K562 (cell line): Measurements from ENCODE around the gene CNKSR1. TPM values are rescaled to one million over a fixed set of nuclear protein-coding genes. Genes with fewer than 3 reads are reported as not detected.

Experiments used
- BCL6 ChIP-seq: fragments of 250-450 bp; sonication (Bioruptor Pico); IDR thresholded peaks from 2 replicates; pipeline ENCODE4 v1.4.0; 2020
- BRD4 ChIP-seq: fragments of 200-600 bp; sonication (generic); IDR thresholded peaks from 2 replicates; pipeline ENCODE4 v1.6.1; 2017; ENCODE audit warnings: inconsistent platforms
- CCAR2 ChIP-seq: fragments of 200-400 bp; formaldehyde crosslinking; IDR thresholded peaks from 2 replicates; pipeline ENCODE4 v1.6.1; 2017; ENCODE audit warnings: mild to moderate bottlenecking, low read depth, low read length
- GTF2A2 ChIP-seq: IDR thresholded peaks from 2 replicates; pipeline ENCODE4 v1.6.1; 2016; ENCODE audit warnings: mild to moderate bottlenecking, missing genetic modification characterization, missing compliant biosample characterization
- L3MBTL2 ChIP-seq: fragments of 450-650 bp; IDR thresholded peaks from 2 replicates; pipeline ENCODE4 v1.6.1; 2016; ENCODE audit warnings: mild to moderate bottlenecking, moderate library complexity
- NCOA6 ChIP-seq: fragments of 450-650 bp; IDR thresholded peaks from 2 replicates; pipeline ENCODE4 v1.6.1; 2017; ENCODE audit warnings: mild to moderate bottlenecking
- POLR2AphosphoS2 ChIP-seq: IDR thresholded peaks from 2 replicates; pipeline ENCODE4 v1.6.1; 2012; ENCODE audit warnings: low read length, improper control_type of control experiment
- PRMT5 ChIP-seq: sonication (generic); formaldehyde crosslinking; IDR thresholded peaks from 2 replicates; pipeline ENCODE4 v1.5.0; 2020; ENCODE audit warnings: missing genetic modification reagents
- SREBF2 ChIP-seq: sonication (generic); formaldehyde crosslinking; IDR thresholded peaks from 2 replicates; pipeline ENCODE4 v1.4.0; 2020; ENCODE audit warnings: mild to moderate bottlenecking, missing genetic modification reagents
- TAF15 ChIP-seq: fragments of 200-400 bp; formaldehyde crosslinking; IDR thresholded peaks from 2 replicates; pipeline ENCODE4 v1.6.1; 2017; ENCODE audit warnings: mild to moderate bottlenecking, low read depth, low read length, moderate library complexity
- ZNF121 ChIP-seq: sonication (generic); formaldehyde crosslinking; conservative IDR thresholded peaks from 2 replicates; pipeline ENCODE4 v1.8.0; 2022; ENCODE audit warnings: missing genetic modification reagents
- ZNF143 ChIP-seq: sonication (generic); formaldehyde crosslinking; IDR thresholded peaks from 2 replicates; pipeline ENCODE4 v1.9.0; 2022; ENCODE audit warnings: mild to moderate bottlenecking, missing genetic modification reagents
- ZNF197 ChIP-seq: fragments of 200-800 bp; sonication (Bioruptor generic); IDR thresholded peaks from 2 replicates; pipeline ENCODE4 v1.6.1; 2016; ENCODE audit warnings: low read depth, missing genetic modification characterization, missing compliant biosample characterization
- ZNF408 ChIP-seq: fragments of 250-450 bp; sonication (Bioruptor Pico); IDR thresholded peaks from 2 replicates; pipeline ENCODE4 v1.4.0; 2020; ENCODE audit warnings: low read depth, mild to moderate bottlenecking, moderate library complexity
- ZNF41 ChIP-seq: fragments of 250-450 bp; sonication (Bioruptor Pico); conservative IDR thresholded peaks from 2 replicates; pipeline ENCODE4 v1.4.0; 2020; ENCODE audit warnings: mild to moderate bottlenecking
- ZNF444 ChIP-seq: fragments of 250-450 bp; sonication (Bioruptor Pico); IDR thresholded peaks from 2 replicates; pipeline ENCODE4 v1.4.0; 2020; ENCODE audit warnings: mild to moderate bottlenecking, moderate library complexity
- polyA plus RNA-seq, 8 experiments: library from polyadenylated mRNA; depleted of rRNA in 4 of 8; stranded (reverse) in 5 of 8; unstranded in 3 of 8; fragments of >200 nt; fragmentation: Nextera tagmentation in 2 of 8; fragmentation: Illumina TruSeq in 1 of 8; extraction: Ambion mirVana in 2 of 8; extraction: Trizol in 1 of 8; gene quantifications; 2 replicates each; pipeline versions ENCODE4 v1.2.1 to v1.2.3, GENCODE V29; 2011 to 2014; ENCODE audit warnings: inconsistent platforms in 1 of 8, missing spikeins in 1 of 8
- total RNA-seq, 7 experiments: library from RNA; depleted of rRNA in 6 of 7; stranded (reverse); fragments of >200 nt in 6 of 7; fragmentation: Illumina TruSeq in 2 of 7; extraction: Trizol in 2 of 7; gene quantifications; 2 replicates each; pipeline versions ENCODE4 v1.2.1 to v1.2.3, GENCODE V29; 2011 to 2021; ENCODE audit warnings: low replicate concordance in 1 of 7
- TF ChIP-seq, protein P1 (sequence below), 2 experiments: fragments of 450-650 bp; conservative IDR thresholded peaks; 2 replicates each; pipeline ENCODE4 v1.6.1; 2017; ENCODE audit warnings: mild to moderate bottlenecking in 2 of 2, moderate library complexity in 2 of 2
- TF ChIP-seq, protein P2 (sequence below): fragments of 250-450 bp; sonication (Bioruptor Pico); IDR thresholded peaks from 2 replicates; pipeline ENCODE4 v1.4.0; 2020
- TF ChIP-seq, protein P3 (sequence below), 2 experiments: fragments of 450-650 bp in 1 of 2; sonication (generic) in 1 of 2; formaldehyde crosslinking in 1 of 2; IDR thresholded peaks in 1 of 2; conservative IDR thresholded peaks in 1 of 2; 2 replicates each; pipeline versions ENCODE4 v1.6.1 to v1.8.1; 2016 to 2023; ENCODE audit warnings: mild to moderate bottlenecking in 2 of 2, moderate library complexity in 2 of 2, inconsistent platforms in 1 of 2, missing genetic modification reagents in 1 of 2
- TF ChIP-seq, protein P4 (sequence below): sonication (generic); formaldehyde crosslinking; IDR thresholded peaks from 2 replicates; pipeline ENCODE4 v1.8.0; 2023; ENCODE audit warnings: missing genetic modification reagents, mild to moderate bottlenecking, borderline replicate concordance

Gene CNKSR1
- total and polyA plus RNA-seq, 9 of the 15 experiments (the other 6 are each of a cell fraction or from before 2014, with no cell fraction given): 0.03 to 2.8 (median 1.1) TPM

DNA sequence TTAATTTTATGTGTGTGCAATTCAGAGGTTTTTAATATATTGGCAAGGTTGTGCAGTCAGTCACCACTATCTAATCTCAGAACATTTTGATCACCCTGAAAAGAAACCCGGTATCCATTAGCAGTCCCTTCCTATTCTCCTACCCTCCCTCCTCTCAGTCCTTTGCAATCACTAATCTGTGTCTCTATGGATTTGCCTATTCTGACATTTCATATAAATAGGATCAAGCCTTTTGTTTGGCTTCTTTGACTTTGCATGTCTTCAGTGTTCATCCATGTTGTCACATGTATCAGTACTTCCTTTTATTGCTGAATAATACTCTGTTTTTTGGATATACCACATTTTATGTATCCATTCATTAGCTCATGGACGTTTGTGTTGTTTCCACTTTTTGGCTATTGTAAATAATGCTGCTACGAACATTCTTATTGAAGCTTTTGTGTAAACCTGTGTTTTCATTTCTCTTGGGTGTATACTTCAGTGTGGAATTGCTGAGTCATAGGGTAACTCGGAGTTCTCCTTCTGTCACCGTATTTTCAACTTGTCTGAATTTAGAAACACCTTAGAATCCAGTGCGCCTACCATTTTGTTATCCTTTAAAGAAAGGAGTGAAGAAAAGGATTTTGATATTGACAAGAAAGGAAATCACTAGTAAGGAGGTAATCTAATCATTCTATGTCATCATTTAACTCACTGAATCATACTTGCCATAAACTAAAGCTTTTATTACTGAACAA lies 60.1 kb downstream of the CNKSR1 start (continued):
- TF ChIP-seq TAF15 (no peak), L3MBTL2 (0 out of 2 replicates have a peak, but pooled peaks have one; percentile 18), ZNF143 (CRISPR knock-in tag) (no peak), CCAR2 (no peak), ZNF197 (CRISPR knock-in tag) (no peak), SREBF2 (CRISPR knock-in tag) (no peak), ZNF121 (no peak), ZNF444 (CRISPR knock-in tag) (no peak), POLR2AphosphoS2 (no peak), ZNF408 (CRISPR knock-in tag) (no peak), GTF2A2 (tag) (no peak), PRMT5 (CRISPR knock-in tag) (no peak), ZNF41 (CRISPR knock-in tag) (no peak), BRD4 (no peak), NCOA6 (peak; percentile 78), BCL6 (CRISPR knock-in tag) (no peak)
- TF ChIP-seq, protein P1, sequence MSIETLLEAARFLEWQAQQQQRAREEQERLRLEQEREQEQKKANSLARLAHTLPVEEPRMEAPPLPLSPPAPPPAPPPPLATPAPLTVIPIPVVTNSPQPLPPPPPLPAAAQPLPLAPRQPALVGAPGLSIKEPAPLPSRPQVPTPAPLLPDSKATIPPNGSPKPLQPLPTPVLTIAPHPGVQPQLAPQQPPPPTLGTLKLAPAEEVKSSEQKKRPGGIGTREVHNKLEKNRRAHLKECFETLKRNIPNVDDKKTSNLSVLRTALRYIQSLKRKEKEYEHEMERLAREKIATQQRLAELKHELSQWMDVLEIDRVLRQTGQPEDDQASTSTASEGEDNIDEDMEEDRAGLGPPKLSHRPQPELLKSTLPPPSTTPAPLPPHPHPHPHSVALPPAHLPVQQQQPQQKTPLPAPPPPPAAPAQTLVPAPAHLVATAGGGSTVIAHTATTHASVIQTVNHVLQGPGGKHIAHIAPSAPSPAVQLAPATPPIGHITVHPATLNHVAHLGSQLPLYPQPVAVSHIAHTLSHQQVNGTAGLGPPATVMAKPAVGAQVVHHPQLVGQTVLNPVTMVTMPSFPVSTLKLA (conservative IDR thresholded peaks at IDR 0.05): peak; percentile 55 to 69
- TF ChIP-seq, protein P2, sequence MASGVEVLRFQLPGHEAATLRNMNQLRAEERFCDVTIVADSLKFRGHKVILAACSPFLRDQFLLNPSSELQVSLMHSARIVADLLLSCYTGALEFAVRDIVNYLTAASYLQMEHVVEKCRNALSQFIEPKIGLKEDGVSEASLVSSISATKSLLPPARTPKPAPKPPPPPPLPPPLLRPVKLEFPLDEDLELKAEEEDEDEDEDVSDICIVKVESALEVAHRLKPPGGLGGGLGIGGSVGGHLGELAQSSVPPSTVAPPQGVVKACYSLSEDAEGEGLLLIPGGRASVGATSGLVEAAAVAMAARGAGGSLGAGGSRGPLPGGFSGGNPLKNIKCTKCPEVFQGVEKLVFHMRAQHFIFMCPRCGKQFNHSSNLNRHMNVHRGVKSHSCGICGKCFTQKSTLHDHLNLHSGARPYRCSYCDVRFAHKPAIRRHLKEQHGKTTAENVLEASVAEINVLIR: no peak
- TF ChIP-seq, protein P3, sequence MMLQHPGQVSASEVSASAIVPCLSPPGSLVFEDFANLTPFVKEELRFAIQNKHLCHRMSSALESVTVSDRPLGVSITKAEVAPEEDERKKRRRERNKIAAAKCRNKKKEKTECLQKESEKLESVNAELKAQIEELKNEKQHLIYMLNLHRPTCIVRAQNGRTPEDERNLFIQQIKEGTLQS (IDR thresholded peaks at IDR 0.05): peak; percentile 79
- TF ChIP-seq, protein P3 (CRISPR knock-in tag; conservative IDR thresholded peaks at IDR 0.05): 0 out of 2 replicates have a peak, but pooled peaks have one; percentile 58
- TF ChIP-seq, protein P4, sequence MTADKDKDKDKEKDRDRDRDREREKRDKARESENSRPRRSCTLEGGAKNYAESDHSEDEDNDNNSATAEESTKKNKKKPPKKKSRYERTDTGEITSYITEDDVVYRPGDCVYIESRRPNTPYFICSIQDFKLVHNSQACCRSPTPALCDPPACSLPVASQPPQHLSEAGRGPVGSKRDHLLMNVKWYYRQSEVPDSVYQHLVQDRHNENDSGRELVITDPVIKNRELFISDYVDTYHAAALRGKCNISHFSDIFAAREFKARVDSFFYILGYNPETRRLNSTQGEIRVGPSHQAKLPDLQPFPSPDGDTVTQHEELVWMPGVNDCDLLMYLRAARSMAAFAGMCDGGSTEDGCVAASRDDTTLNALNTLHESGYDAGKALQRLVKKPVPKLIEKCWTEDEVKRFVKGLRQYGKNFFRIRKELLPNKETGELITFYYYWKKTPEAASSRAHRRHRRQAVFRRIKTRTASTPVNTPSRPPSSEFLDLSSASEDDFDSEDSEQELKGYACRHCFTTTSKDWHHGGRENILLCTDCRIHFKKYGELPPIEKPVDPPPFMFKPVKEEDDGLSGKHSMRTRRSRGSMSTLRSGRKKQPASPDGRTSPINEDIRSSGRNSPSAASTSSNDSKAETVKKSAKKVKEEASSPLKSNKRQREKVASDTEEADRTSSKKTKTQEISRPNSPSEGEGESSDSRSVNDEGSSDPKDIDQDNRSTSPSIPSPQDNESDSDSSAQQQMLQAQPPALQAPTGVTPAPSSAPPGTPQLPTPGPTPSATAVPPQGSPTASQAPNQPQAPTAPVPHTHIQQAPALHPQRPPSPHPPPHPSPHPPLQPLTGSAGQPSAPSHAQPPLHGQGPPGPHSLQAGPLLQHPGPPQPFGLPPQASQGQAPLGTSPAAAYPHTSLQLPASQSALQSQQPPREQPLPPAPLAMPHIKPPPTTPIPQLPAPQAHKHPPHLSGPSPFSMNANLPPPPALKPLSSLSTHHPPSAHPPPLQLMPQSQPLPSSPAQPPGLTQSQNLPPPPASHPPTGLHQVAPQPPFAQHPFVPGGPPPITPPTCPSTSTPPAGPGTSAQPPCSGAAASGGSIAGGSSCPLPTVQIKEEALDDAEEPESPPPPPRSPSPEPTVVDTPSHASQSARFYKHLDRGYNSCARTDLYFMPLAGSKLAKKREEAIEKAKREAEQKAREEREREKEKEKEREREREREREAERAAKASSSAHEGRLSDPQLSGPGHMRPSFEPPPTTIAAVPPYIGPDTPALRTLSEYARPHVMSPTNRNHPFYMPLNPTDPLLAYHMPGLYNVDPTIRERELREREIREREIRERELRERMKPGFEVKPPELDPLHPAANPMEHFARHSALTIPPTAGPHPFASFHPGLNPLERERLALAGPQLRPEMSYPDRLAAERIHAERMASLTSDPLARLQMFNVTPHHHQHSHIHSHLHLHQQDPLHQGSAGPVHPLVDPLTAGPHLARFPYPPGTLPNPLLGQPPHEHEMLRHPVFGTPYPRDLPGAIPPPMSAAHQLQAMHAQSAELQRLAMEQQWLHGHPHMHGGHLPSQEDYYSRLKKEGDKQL (CRISPR knock-in tag): no peak
